Lung (tissue), 12 donors: Measurements from ENCODE around the gene PBX3. TPM values are rescaled to one million over a fixed set of nuclear protein-coding genes. Genes with fewer than 3 reads are reported as not detected.
A peak's percentile ranks its signal among the peaks of the same experiment; 100 is the strongest.

Source experiments
- ATAC-seq: fragments of 200-7000 bp; cut with Tn5 transposase; one replicate; pipeline ENCODE4 v1.9.1; 2020; ENCODE audit warnings: moderate number of reproducible peaks; ENCODE audit not compliant: insufficient read depth, low FRiP score
- DNase-seq, 3 donors: peaks; one replicate each; pipeline ENCODE4 v3.0.0-alpha.2; 2013 to 2017
- H3K27ac ChIP-seq, 2 donors: one replicate each; pipeline ENCODE4 v1.5.1; 2013; ENCODE audit warnings: mild to moderate bottlenecking in 2 of 2, moderate library complexity in 2 of 2, control low read depth in 1 of 2, inconsistent platforms in 1 of 2, low read depth in 1 of 2, low read length in 1 of 2
- H3K27me3 ChIP-seq, 3 donors: one replicate each; pipeline ENCODE4 v1.5.1; 2013; ENCODE audit warnings: low read length in 2 of 3; ENCODE audit not compliant: control insufficient read depth in 3 of 3, insufficient read depth in 3 of 3
- H3K36me3 ChIP-seq, 4 donors: one replicate each; pipeline ENCODE4 v1.5.1; 2013; ENCODE audit warnings: low read length in 4 of 4, mild to moderate bottlenecking in 1 of 4, moderate library complexity in 1 of 4; ENCODE audit not compliant: control insufficient read depth in 4 of 4, insufficient read depth in 4 of 4
- H3K4me1 ChIP-seq, 5 donors: one replicate each; pipeline ENCODE4 v1.5.1; 2013; ENCODE audit warnings: low read length in 5 of 5, mild to moderate bottlenecking in 2 of 5, moderate library complexity in 1 of 5; ENCODE audit not compliant: control insufficient read depth in 5 of 5, insufficient read depth in 5 of 5
- H3K4me3 ChIP-seq: one replicate; pipeline ENCODE4 v1.5.1; 2013; ENCODE audit warnings: mild to moderate bottlenecking, control low read depth, moderate library complexity
- H3K9ac ChIP-seq, 2 donors: one replicate each; pipeline ENCODE4 v1.5.1; 2013; ENCODE audit warnings: low read length in 2 of 2, control low read depth in 1 of 2; ENCODE audit not compliant: insufficient read depth in 1 of 2
- H3K9me3 ChIP-seq, 4 donors: one replicate each; pipeline ENCODE4 v1.5.1; 2013; ENCODE audit warnings: low read length in 3 of 4, mild to moderate bottlenecking in 1 of 4, moderate library complexity in 1 of 4; ENCODE audit not compliant: control insufficient read depth in 4 of 4, insufficient read depth in 3 of 4
- CTCF ChIP-seq: IDR thresholded peaks from 2 replicates; pipeline ENCODE4 v1.5.1; 2012; ENCODE audit warnings: mild to moderate bottlenecking; ENCODE audit errors: control extremely low read depth, extremely low read depth
- WGBS, 2 donors: extraction: QIAGEN DNeasy Blood & Tissue Kit; methylation state at CpG; one replicate each; pipeline ENCODE4 v1.1.7; 2013; 5-methylcytosine and 5-hydroxymethylcytosine counted together
- polyA plus RNA-seq, 2 donors: library from polyadenylated mRNA; stranded (reverse); fragments of 200-250 nt; gene quantifications; one replicate each; pipeline ENCODE4 v1.2.1, GENCODE V29; 2013
- total RNA-seq, 2 donors: library from RNA; depleted of rRNA in 1 of 2; stranded (reverse); fragments of >200 nt in 1 of 2; gene quantifications; one replicate each; pipeline ENCODE4 v1.2.1, GENCODE V29; 2014 to 2021
- donor health status: control.
- donor health status: control.
- donor health status: Bipolar disorder and iron deficiency.
- donor health status: healthy.
- donor health status: DM: yes; HTN: yes; CAD: no.

The PBX3 gene
- total and polyA plus RNA-seq, 4 donors: 8.6 to 60.4 (median 26.4) TPM

GRCh38 chr9:125885405-125886034 is 138.3 kb downstream of the PBX3 start:
- Histone ChIP-seq H3K4me3 (no peak overlapping the region), H3K27ac (no peak overlapping the region), H3K9me3 (no peaks in the 10 kb centered on the region), H3K4me1 (peaks cover 0 to 58% (median 18%) of the 10 kb centered on the region in 5 donors), H3K27me3 (no peaks in the 10 kb centered on the region), H3K9ac (no peak overlapping the region), H3K36me3 (no peaks in the 10 kb centered on the region)
- peak in 1 of 3 donors; percentile 65 for DNase-seq
- no peak for ATAC-seq
- WGBS, 2 donors: 75 to 78% methylated on average over 5 of the region's 5 CpGs
- TF ChIP-seq CTCF: no peak

GRCh38 chr9:125886365-125886764 is 139.2 kb downstream of the PBX3 start:
- H3K27ac ChIP-seq: no peak overlapping the region
- H3K9ac ChIP-seq: no peak overlapping the region
- WGBS, 2 donors: 62 to 76% methylated on average over 3 of the region's 3 CpGs
- no peak for ATAC-seq
- peaks cover 0 to 67% (median 18%) of the 10 kb centered on the region in 5 donors for H3K4me1 ChIP-seq
- no peak for TF ChIP-seq CTCF
- H3K36me3 ChIP-seq: no peaks in the 10 kb centered on the region
- H3K9me3 ChIP-seq: no peaks in the 10 kb centered on the region
- peak in 2 of 3 donors; percentile 57 to 71 for DNase-seq
- H3K27me3 ChIP-seq: no peaks in the 10 kb centered on the region
- H3K4me3 ChIP-seq: no peak overlapping the region

DNA sequence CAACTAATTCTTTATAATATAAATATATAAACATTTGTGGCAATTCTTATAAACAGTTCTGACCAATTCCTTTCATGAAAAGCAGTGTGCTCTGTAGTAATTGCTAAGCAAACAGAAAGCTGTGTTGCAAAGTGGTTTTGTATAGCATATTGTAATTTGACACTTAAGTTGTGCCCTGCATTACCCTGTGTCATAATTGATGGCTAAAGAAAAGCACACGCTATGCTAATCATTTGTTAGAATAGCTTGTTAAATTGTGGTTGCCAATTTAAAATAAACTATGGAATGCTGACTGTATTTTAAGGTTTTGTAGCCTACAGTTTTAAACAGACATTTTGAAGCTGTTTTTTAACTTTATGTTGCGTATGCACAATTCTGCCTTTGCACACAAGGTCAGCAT is 140.0 kb downstream of the PBX3 start:
- no peak for TF ChIP-seq CTCF
- no peaks in the 10 kb centered on the region for H3K36me3 ChIP-seq
- peak in 2 of 3 donors; percentile 61 to 65 for DNase-seq
- 79 to 86% methylated on average over 2 of the region's 2 CpGs for WGBS, 2 donors
- ATAC-seq: no peak
- H3K9me3 ChIP-seq: no peaks in the 10 kb centered on the region
- H3K4me3 ChIP-seq: no peak overlapping the region
- H3K9ac ChIP-seq: no peak overlapping the region
- no peaks in the 10 kb centered on the region for H3K27me3 ChIP-seq
- H3K4me1 ChIP-seq: peaks cover 0 to 67% (median 18%) of the 10 kb centered on the region in 5 donors
- no peak overlapping the region for H3K27ac ChIP-seq

GRCh38 chr9:125888211-125888610 is 141.0 kb downstream of the PBX3 start:
- WGBS, 2 donors: 86 to 92% methylated on average over 7 of the region's 7 CpGs
- H3K4me1 ChIP-seq: peaks cover 0 to 69% (median 16%) of the 10 kb centered on the region in 5 donors
- DNase-seq (peak in 2 of 3 donors; percentile 47 to 51), ATAC-seq (no peak)
- H3K9ac ChIP-seq: peak overlapping the region in 1 of 2 donors; percentile 53
- no peak overlapping the region for H3K27ac ChIP-seq
- no peaks in the 10 kb centered on the region for H3K36me3 ChIP-seq
- no peaks in the 10 kb centered on the region for H3K27me3 ChIP-seq
- H3K9me3 ChIP-seq: no peaks in the 10 kb centered on the region
- no peak overlapping the region for H3K4me3 ChIP-seq
- no peak for TF ChIP-seq CTCF
